WTC11 (cell line): ENCODE results near the gene TMEM204. TPM values are rescaled to one million over a fixed set of nuclear protein-coding genes. Genes with fewer than 3 reads are reported as not detected.

Experiments used
- ATAC-seq: fragments of 200-7000 bp; cut with Tn5 transposase; 2 replicates; pipeline ENCODE4 v1.10.0; 2021; ENCODE audit warnings: mild to moderate bottlenecking, moderate library complexity
- CTCF ChIA-PET: fragments of 300-600 bp; sonication (Branson Sonifier 250); formaldehyde crosslinking; loops from one replicate; lab custom pipeline; 2021; ENCODE audit warnings: antibody characterized with exemption; lab: Charles Lee
- POLR2A ChIA-PET: fragments of 350-600 bp; sonication (Branson Sonifier 250); formaldehyde crosslinking; loops from one replicate; lab custom pipeline; 2021; ENCODE audit warnings: antibody characterized with exemption; lab: Charles Lee
- DNase-seq: peaks from one replicate; pipeline ENCODE4 v3.0.0; 2021; ENCODE audit warnings: low spot score
- H3K27ac Mint-ChIP-seq: 2 replicates; pipeline ENCODE4 v1.8.0; 2021; ENCODE audit warnings: mixed read lengths
- H3K27me3 Mint-ChIP-seq: 2 replicates; pipeline ENCODE4 v1.8.0; 2021; ENCODE audit warnings: low read depth, mild to moderate bottlenecking, moderate library complexity, mixed read lengths
- H3K36me3 Mint-ChIP-seq: 2 replicates; pipeline ENCODE4 v1.8.0; 2021; ENCODE audit warnings: mixed read lengths
- H3K4me1 Mint-ChIP-seq: 2 replicates; pipeline ENCODE4 v1.8.0; 2022; ENCODE audit warnings: mixed read lengths
- H3K4me3 Mint-ChIP-seq: 2 replicates; pipeline ENCODE4 v1.8.0; 2021; ENCODE audit warnings: mild to moderate bottlenecking, moderate library complexity, mixed read lengths
- H3K9me3 Mint-ChIP-seq: 2 replicates; pipeline ENCODE4 v1.8.0; 2021; ENCODE audit warnings: mixed read lengths
- ARID4B ChIP-seq: sonication (generic); formaldehyde crosslinking; IDR thresholded peaks from 2 replicates; pipeline ENCODE4 v1.8.0; 2023; ENCODE audit warnings: missing genetic modification reagents, mild to moderate bottlenecking, borderline replicate concordance
- CREM ChIP-seq: sonication (generic); formaldehyde crosslinking; IDR thresholded peaks from 2 replicates; pipeline ENCODE4 v1.8.1; 2022; ENCODE audit warnings: mild to moderate bottlenecking, missing genetic modification reagents, moderate library complexity
- FOXJ3 ChIP-seq: sonication (generic); formaldehyde crosslinking; IDR thresholded peaks from 2 replicates; pipeline ENCODE4 v1.9.0; 2021; ENCODE audit warnings: missing genetic modification reagents, mild to moderate bottlenecking, borderline replicate concordance
- GABPB1 ChIP-seq: sonication (generic); formaldehyde crosslinking; IDR thresholded peaks from 2 replicates; pipeline ENCODE4 v1.8.1; 2023; ENCODE audit warnings: mild to moderate bottlenecking, missing genetic modification reagents
- GTF2I ChIP-seq: fragments of 250-450 bp; sonication (Bioruptor Pico); conservative IDR thresholded peaks from 2 replicates; pipeline ENCODE4 v1.4.0; 2021; ENCODE audit warnings: mild to moderate bottlenecking
- HMGXB4 ChIP-seq: sonication (generic); formaldehyde crosslinking; IDR thresholded peaks from 2 replicates; pipeline ENCODE4 v1.8.1; 2023; ENCODE audit warnings: mild to moderate bottlenecking, moderate library complexity, missing genetic modification reagents
- IRF1 ChIP-seq: sonication (generic); formaldehyde crosslinking; IDR thresholded peaks from 2 replicates; pipeline ENCODE4 v1.8.0; 2023; ENCODE audit warnings: missing genetic modification reagents
- IRF2 ChIP-seq: sonication (generic); formaldehyde crosslinking; IDR thresholded peaks from 2 replicates; pipeline ENCODE4 v1.8.0; 2022; ENCODE audit warnings: low read depth, missing genetic modification reagents, borderline replicate concordance
- JUN ChIP-seq: sonication (generic); formaldehyde crosslinking; IDR thresholded peaks from 2 replicates; pipeline ENCODE4 v1.8.0; 2023; ENCODE audit warnings: mild to moderate bottlenecking, missing genetic modification reagents
- MAX ChIP-seq: sonication (generic); formaldehyde crosslinking; IDR thresholded peaks from 2 replicates; pipeline ENCODE4 v1.8.0; 2022; ENCODE audit warnings: mild to moderate bottlenecking, missing genetic modification reagents
- MYBL2 ChIP-seq: sonication (generic); formaldehyde crosslinking; IDR thresholded peaks from 2 replicates; pipeline ENCODE4 v1.8.1; 2023; ENCODE audit warnings: mild to moderate bottlenecking, moderate library complexity, missing genetic modification reagents
- NFATC4 ChIP-seq: fragments of 250-450 bp; sonication (Bioruptor Pico); IDR thresholded peaks from 2 replicates; pipeline ENCODE4 v1.9.0; 2021; ENCODE audit warnings: mild to moderate bottlenecking
- NR1H2 ChIP-seq: sonication (generic); formaldehyde crosslinking; IDR thresholded peaks from 2 replicates; pipeline ENCODE4 v1.9.0; 2021; ENCODE audit warnings: mild to moderate bottlenecking, moderate library complexity, missing genetic modification reagents
- OVOL2 ChIP-seq: fragments of 250-450 bp; sonication (Bioruptor Pico); IDR thresholded peaks from 2 replicates; pipeline ENCODE4 v1.9.0; 2021; ENCODE audit warnings: mild to moderate bottlenecking, borderline replicate concordance
- SMAD4 ChIP-seq: sonication (generic); formaldehyde crosslinking; IDR thresholded peaks from 2 replicates; pipeline ENCODE4 v1.8.0; 2022; ENCODE audit warnings: mild to moderate bottlenecking, missing genetic modification reagents
- SOX15 ChIP-seq: fragments of 250-450 bp; sonication (Bioruptor Pico); IDR thresholded peaks from 2 replicates; pipeline ENCODE4 v1.9.0; 2021; ENCODE audit warnings: mild to moderate bottlenecking
- SP1 ChIP-seq: sonication (generic); formaldehyde crosslinking; conservative IDR thresholded peaks from 2 replicates; pipeline ENCODE4 v1.8.1; 2022; ENCODE audit warnings: missing genetic modification reagents
- TEAD1 ChIP-seq: sonication (generic); formaldehyde crosslinking; IDR thresholded peaks from 2 replicates; pipeline ENCODE4 v1.8.0; 2022; ENCODE audit warnings: mild to moderate bottlenecking, missing genetic modification reagents
- ZBTB43 ChIP-seq: sonication (generic); formaldehyde crosslinking; IDR thresholded peaks from 2 replicates; pipeline ENCODE4 v1.8.1; 2023; ENCODE audit warnings: mild to moderate bottlenecking, missing genetic modification reagents
- ZNF138 ChIP-seq: sonication (generic); formaldehyde crosslinking; conservative IDR thresholded peaks from 2 replicates; pipeline ENCODE4 v1.8.1; 2022; ENCODE audit warnings: mild to moderate bottlenecking, moderate library complexity, missing genetic modification reagents
- ZNF317 ChIP-seq: sonication (generic); formaldehyde crosslinking; IDR thresholded peaks from 2 replicates; pipeline ENCODE4 v1.8.1; 2023; ENCODE audit warnings: low read depth, mild to moderate bottlenecking, moderate library complexity, missing genetic modification reagents, borderline replicate concordance
- ZNF396 ChIP-seq: fragments of 250-450 bp; sonication (Bioruptor Pico); IDR thresholded peaks from 2 replicates; pipeline ENCODE4 v1.8.0; 2021; ENCODE audit warnings: mild to moderate bottlenecking, moderate library complexity, borderline replicate concordance
- ZNF416 ChIP-seq: fragments of 250-450 bp; sonication (Bioruptor Pico); IDR thresholded peaks from 2 replicates; pipeline ENCODE4 v1.9.0; 2021; ENCODE audit warnings: mild to moderate bottlenecking, inconsistent platforms
- ZNF512 ChIP-seq: sonication (generic); formaldehyde crosslinking; IDR thresholded peaks from 2 replicates; pipeline ENCODE4 v1.8.1; 2022; ENCODE audit warnings: missing genetic modification reagents, borderline replicate concordance
- total RNA-seq: library from RNA; stranded (reverse); gene quantifications from 3 replicates; pipeline ENCODE4 v1.2.3, GENCODE V29; 2021

The TMEM204 gene
- total RNA-seq, 1 experiment from 2014 or later: 0.35 TPM

GRCh38 chr16:1500465-1501150, 32.9 kb upstream of the TMEM204 start (continued):
- TF ChIP-seq IRF1: no peak
- TF ChIP-seq GABPB1: no peak
- no peak for TF ChIP-seq HMGXB4 (CRISPR knock-in tag)
- no peak for TF ChIP-seq GTF2I (CRISPR knock-in tag)
- no peak for TF ChIP-seq NFATC4 (CRISPR knock-in tag)
- TF ChIP-seq SP1 (CRISPR knock-in tag): no peak
- TF ChIP-seq SOX15 (CRISPR knock-in tag): no peak
- TF ChIP-seq ZNF416 (CRISPR knock-in tag): no peak
- TF ChIP-seq ARID4B (CRISPR knock-in tag): no peak
- no peak for TF ChIP-seq IRF2
- TF ChIP-seq MYBL2 (CRISPR knock-in tag): no peak

GRCh38 chr16:1501630-1502029, 31.8 kb upstream of the TMEM204 start:
- peaks cover 21% of the 10 kb centered on the region for H3K36me3 Mint-ChIP-seq
- CTCF ChIA-PET: no interaction called here
- POLR2A ChIA-PET: no interaction called here
- H3K4me3 Mint-ChIP-seq: no peak overlapping the region
- no peaks in the 10 kb centered on the region for H3K9me3 Mint-ChIP-seq
- TF ChIP-seq IRF2 (no peak), OVOL2 (CRISPR knock-in tag) (no peak), ZNF138 (CRISPR knock-in tag) (no peak), JUN (CRISPR knock-in tag) (no peak), MAX (CRISPR knock-in tag) (no peak), ZNF396 (CRISPR knock-in tag) (no peak), ZNF512 (CRISPR knock-in tag) (no peak), CREM (CRISPR knock-in tag) (no peak), TEAD1 (CRISPR knock-in tag) (no peak), SMAD4 (CRISPR knock-in tag) (no peak), ZBTB43 (CRISPR knock-in tag) (no peak), ZNF317 (CRISPR knock-in tag) (no peak), GTF2I (CRISPR knock-in tag) (no peak), NR1H2 (no peak), FOXJ3 (CRISPR knock-in tag) (no peak)
- no peaks in the 10 kb centered on the region for H3K27me3 Mint-ChIP-seq
- H3K4me1 Mint-ChIP-seq: no peaks in the 10 kb centered on the region
- no peak overlapping the region for H3K27ac Mint-ChIP-seq
- no peak for DNase-seq
- no peak for ATAC-seq
